ENCODE results near the gene LUZP1.

- TF ChIP-seq, protein P1, sequence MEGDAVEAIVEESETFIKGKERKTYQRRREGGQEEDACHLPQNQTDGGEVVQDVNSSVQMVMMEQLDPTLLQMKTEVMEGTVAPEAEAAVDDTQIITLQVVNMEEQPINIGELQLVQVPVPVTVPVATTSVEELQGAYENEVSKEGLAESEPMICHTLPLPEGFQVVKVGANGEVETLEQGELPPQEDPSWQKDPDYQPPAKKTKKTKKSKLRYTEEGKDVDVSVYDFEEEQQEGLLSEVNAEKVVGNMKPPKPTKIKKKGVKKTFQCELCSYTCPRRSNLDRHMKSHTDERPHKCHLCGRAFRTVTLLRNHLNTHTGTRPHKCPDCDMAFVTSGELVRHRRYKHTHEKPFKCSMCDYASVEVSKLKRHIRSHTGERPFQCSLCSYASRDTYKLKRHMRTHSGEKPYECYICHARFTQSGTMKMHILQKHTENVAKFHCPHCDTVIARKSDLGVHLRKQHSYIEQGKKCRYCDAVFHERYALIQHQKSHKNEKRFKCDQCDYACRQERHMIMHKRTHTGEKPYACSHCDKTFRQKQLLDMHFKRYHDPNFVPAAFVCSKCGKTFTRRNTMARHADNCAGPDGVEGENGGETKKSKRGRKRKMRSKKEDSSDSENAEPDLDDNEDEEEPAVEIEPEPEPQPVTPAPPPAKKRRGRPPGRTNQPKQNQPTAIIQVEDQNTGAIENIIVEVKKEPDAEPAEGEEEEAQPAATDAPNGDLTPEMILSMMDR (conservative IDR thresholded peaks at IDR 0.05 in 1 of 2, IDR thresholded peaks at IDR 0.05 in 1 of 2; ENCODE audit: low read depth in 1 of 2, low read length in 2 of 2), result no peak
- TF ChIP-seq EZH2 (IDR thresholded peaks at IDR 0.05; ENCODE audit: low read length, missing control alignments), result no peak
These were observed 44.2 kb downstream of the LUZP1 start for GRCh38 chr1:23124259-23125026.

All from fibroblast of lung (primary cell).